ENCODE results near the gene CPEB3.

Gene CPEB3

DNA sequence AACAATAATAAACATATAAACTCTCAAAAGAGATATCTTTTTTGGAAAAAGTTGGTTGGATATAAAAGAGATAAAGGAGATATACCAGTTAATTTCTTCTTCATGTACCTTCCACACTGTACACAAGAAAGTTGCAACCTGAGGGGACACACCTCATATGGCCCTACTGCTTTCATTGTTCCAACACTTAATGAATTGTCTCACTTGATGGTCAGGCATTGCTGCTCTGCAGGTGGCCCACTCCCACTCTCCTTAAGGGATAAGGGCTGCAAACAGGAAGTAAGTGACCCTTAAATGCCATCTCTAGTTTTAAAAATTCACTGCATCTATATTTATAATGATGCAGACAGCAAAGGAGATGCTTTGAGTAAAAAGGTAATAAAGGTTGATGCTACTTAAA, 215.0 kb downstream of the CPEB3 start:
- Histone ChIP-seq H2AFZ (ENCODE audit: low read depth, low read length) (no peak overlapping the region), H4K20me1 (ENCODE audit: insufficient read depth, low read length) (no peaks in the 10 kb centered on the region), H3K4me3 (ENCODE audit: low read depth in 1 of 2, low read length in 2 of 2) (no peak overlapping the region), H3K36me3 (ENCODE audit: insufficient read depth, low read length) (no peaks in the 10 kb centered on the region), H3K27me3 (ENCODE audit: insufficient read depth, low read length, poor library complexity) (no peaks in the 10 kb centered on the region), H3K4me1 (ENCODE audit: insufficient read depth, low read length) (no peaks in the 10 kb centered on the region), H3K79me2 (ENCODE audit: insufficient read depth, low read length) (no peaks in the 10 kb centered on the region), H3K9ac (ENCODE audit: low read depth, low read length) (no peak overlapping the region), H3K27ac (ENCODE audit: low read length) (no peak overlapping the region), H3K9me3 (ENCODE audit: insufficient read depth, low read length, severe bottlenecking) (no peaks in the 10 kb centered on the region), H3K4me2 (ENCODE audit: insufficient read depth, low read length) (no peak overlapping the region)
- no peak for TF ChIP-seq EZH2 (IDR thresholded peaks at IDR 0.05; ENCODE audit: borderline replicate concordance, low read depth, low read length, severe bottlenecking)
- TF ChIP-seq, protein P1, sequence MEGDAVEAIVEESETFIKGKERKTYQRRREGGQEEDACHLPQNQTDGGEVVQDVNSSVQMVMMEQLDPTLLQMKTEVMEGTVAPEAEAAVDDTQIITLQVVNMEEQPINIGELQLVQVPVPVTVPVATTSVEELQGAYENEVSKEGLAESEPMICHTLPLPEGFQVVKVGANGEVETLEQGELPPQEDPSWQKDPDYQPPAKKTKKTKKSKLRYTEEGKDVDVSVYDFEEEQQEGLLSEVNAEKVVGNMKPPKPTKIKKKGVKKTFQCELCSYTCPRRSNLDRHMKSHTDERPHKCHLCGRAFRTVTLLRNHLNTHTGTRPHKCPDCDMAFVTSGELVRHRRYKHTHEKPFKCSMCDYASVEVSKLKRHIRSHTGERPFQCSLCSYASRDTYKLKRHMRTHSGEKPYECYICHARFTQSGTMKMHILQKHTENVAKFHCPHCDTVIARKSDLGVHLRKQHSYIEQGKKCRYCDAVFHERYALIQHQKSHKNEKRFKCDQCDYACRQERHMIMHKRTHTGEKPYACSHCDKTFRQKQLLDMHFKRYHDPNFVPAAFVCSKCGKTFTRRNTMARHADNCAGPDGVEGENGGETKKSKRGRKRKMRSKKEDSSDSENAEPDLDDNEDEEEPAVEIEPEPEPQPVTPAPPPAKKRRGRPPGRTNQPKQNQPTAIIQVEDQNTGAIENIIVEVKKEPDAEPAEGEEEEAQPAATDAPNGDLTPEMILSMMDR (IDR thresholded peaks at IDR 0.05; ENCODE audit: borderline replicate concordance, extremely low read depth, low read length, poor library complexity, severe bottlenecking): no peak
- DNase-seq (no peak), ATAC-seq (ENCODE audit: insufficient read depth, low read depth) (no peak)

DNA sequence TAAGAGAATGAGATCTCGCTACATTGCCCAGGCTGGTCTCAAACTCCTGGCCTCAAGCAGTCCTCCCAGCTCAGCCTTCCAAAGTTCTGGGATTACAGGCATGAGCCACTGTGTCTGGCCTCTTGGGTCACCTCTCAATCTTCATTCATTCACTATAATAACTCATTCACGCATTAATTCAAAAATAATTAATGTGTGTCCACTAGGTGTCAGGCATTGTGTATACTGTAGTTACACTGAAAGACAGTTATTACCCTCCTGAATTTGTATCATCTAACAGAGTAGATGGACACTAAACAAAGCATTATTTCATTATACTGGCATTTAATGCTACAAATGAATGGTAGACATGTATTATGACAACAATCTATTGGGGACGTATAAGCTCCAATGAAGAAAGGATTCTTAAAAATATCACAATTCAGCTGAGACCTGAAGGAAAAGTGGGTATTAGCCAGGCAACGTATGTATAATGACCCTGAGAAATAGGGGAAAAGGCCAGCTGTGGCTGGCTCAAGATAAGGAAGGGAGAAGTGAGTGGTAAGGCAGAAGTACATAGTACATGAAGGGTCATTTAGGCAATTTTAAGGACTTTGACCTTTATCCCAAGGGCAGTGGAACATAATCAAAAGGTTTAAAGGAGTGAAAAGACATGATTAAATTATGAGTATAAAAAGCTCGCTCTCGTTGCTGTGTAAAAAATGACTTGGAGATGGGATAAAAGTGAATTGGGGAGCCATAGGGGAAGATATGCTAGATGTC, 216.6 kb downstream of the CPEB3 start:
- TF ChIP-seq, protein P1 (IDR thresholded peaks at IDR 0.05; ENCODE audit: borderline replicate concordance, extremely low read depth, low read length, poor library complexity, severe bottlenecking): peak; percentile 35
- TF ChIP-seq EZH2 (IDR thresholded peaks at IDR 0.05; ENCODE audit: borderline replicate concordance, low read depth, low read length, severe bottlenecking): no peak
- DNase-seq (no peak), ATAC-seq (ENCODE audit: insufficient read depth, low read depth) (no peak)
- Histone ChIP-seq H3K27ac (ENCODE audit: low read length) (no peak overlapping the region), H3K79me2 (ENCODE audit: insufficient read depth, low read length) (no peaks in the 10 kb centered on the region), H3K36me3 (ENCODE audit: insufficient read depth, low read length) (no peaks in the 10 kb centered on the region), H2AFZ (ENCODE audit: low read depth, low read length) (no peak overlapping the region), H3K4me2 (ENCODE audit: insufficient read depth, low read length) (no peak overlapping the region), H3K9me3 (ENCODE audit: insufficient read depth, low read length, severe bottlenecking) (no peaks in the 10 kb centered on the region), H4K20me1 (ENCODE audit: insufficient read depth, low read length) (no peaks in the 10 kb centered on the region), H3K4me1 (ENCODE audit: insufficient read depth, low read length) (no peaks in the 10 kb centered on the region), H3K27me3 (ENCODE audit: insufficient read depth, low read length, poor library complexity) (no peaks in the 10 kb centered on the region), H3K4me3 (ENCODE audit: low read depth in 1 of 2, low read length in 2 of 2) (no peak overlapping the region), H3K9ac (ENCODE audit: low read depth, low read length) (no peak overlapping the region)

DNA sequence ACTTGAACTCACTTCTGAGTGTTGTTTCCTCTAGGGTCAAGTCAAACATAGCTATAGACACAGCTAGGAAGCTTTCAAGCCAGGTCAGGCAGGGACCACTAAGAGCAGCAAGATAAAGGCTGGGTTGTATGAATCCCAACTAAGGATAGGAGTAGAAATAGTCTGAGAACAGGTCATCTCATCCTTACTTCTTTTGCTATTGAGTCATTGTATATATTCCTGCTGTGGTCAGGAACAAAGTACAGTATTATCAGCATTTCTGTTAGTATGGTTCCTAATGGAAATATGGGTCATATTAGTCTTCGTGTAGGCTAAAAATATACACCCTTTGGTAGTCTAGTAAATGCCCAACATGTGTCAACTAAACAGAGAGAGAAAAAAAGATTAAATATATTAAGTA, 222.0 kb downstream of the CPEB3 start:
- H3K9ac ChIP-seq (ENCODE audit: low read depth, low read length): no peak overlapping the region
- ATAC-seq (ENCODE audit: insufficient read depth, low read depth) (no peak), DNase-seq (no peak)
- H3K4me1 ChIP-seq (ENCODE audit: insufficient read depth, low read length): no peaks in the 10 kb centered on the region
- no peaks in the 10 kb centered on the region for H3K27me3 ChIP-seq (ENCODE audit: insufficient read depth, low read length, poor library complexity)
- H2AFZ ChIP-seq (ENCODE audit: low read depth, low read length): no peak overlapping the region
- no peak overlapping the region for H3K27ac ChIP-seq (ENCODE audit: low read length)
- H4K20me1 ChIP-seq (ENCODE audit: insufficient read depth, low read length): no peaks in the 10 kb centered on the region
- H3K4me2 ChIP-seq (ENCODE audit: insufficient read depth, low read length): no peak overlapping the region
- no peaks in the 10 kb centered on the region for H3K79me2 ChIP-seq (ENCODE audit: insufficient read depth, low read length)
- no peaks in the 10 kb centered on the region for H3K9me3 ChIP-seq (ENCODE audit: insufficient read depth, low read length, severe bottlenecking)
- H3K4me3 ChIP-seq (ENCODE audit: low read depth in 1 of 2, low read length in 2 of 2): no peak overlapping the region
- no peak for TF ChIP-seq EZH2 (IDR thresholded peaks at IDR 0.05; ENCODE audit: borderline replicate concordance, low read depth, low read length, severe bottlenecking)
- TF ChIP-seq, protein P1 (IDR thresholded peaks at IDR 0.05; ENCODE audit: borderline replicate concordance, extremely low read depth, low read length, poor library complexity, severe bottlenecking): no peak
- H3K36me3 ChIP-seq (ENCODE audit: insufficient read depth, low read length): no peaks in the 10 kb centered on the region
